ENCODE data around the gene USP20. TPM values are rescaled to one million over a fixed set of nuclear protein-coding genes. Genes with fewer than 3 reads are reported as not detected.

The USP20 gene
- total RNA-seq, 1 donor from 2014 or later: 39.2 TPM

DNA sequence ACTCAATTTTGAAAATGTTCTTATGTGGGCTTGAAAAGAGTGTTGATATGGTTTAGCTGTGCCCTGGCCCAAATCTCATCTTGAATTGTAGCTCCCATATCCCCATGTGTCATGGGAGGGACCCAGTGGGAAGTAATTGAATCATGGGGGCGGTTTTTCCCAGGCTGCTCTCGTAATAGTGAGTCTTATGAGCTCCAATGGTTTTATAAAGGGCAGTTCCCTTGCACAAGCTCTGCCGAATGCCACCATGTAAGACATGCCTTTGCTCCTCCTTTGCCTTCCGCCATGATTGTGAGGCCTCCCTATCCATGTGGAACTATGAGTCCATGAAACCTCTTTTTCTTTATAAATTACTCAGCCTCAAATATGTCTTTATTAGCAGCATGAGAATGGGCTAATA lies 71.0 kb downstream of the USP20 start:
- no peak for TF ChIP-seq CTCF (conservative IDR thresholded peaks at IDR 0.05)
- no peak overlapping the region for H3K27ac Mint-ChIP-seq
- H3K36me3 Mint-ChIP-seq: peaks cover 36% of the 10 kb centered on the region
- H3K4me1 Mint-ChIP-seq (ENCODE audit: unreplicated experiment): peaks cover 23% of the 10 kb centered on the region
- DNase-seq (ENCODE audit: extremely low spot score, unreplicated experiment): no peak
- no peaks in the 10 kb centered on the region for H3K9me3 Mint-ChIP-seq
- no peak overlapping the region for H3K4me3 Mint-ChIP-seq
- H3K27me3 Mint-ChIP-seq: no peaks in the 10 kb centered on the region

GRCh38 chr9:129907201-129907600 lies 71.9 kb downstream of the USP20 start:
- H3K9me3 Mint-ChIP-seq: no peaks in the 10 kb centered on the region

DNA sequence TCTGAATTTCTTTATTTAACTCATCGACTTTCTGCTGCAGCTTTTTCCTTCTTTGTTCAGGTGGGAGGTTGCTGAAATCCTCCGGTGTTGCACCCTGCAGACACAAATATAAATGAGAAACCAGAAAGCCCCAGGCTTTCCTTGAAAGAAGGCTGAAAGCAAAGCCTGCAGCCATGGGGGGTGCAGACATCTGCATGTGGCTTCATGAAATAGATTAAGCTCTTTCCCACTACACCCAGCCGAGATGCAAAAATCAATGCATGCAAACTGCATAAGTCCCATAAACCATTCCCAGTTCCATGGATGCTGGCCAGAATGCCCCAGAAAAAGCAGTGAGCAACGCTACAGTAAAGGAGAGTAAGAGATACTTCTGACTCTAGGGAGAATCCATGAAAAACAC lies 73.6 kb downstream of the USP20 start:
- no peak for TF ChIP-seq CTCF (conservative IDR thresholded peaks at IDR 0.05)

More at GRCh38 chr9:129907201-129907600, 71.9 kb downstream of the USP20 start:
- no peak for TF ChIP-seq CTCF (conservative IDR thresholded peaks at IDR 0.05)
- peaks cover 32% of the 10 kb centered on the region for H3K36me3 Mint-ChIP-seq
- no peak for DNase-seq (ENCODE audit: extremely low spot score, unreplicated experiment)
- H3K27ac Mint-ChIP-seq: peak overlapping the region; percentile 35
- no peaks in the 10 kb centered on the region for H3K27me3 Mint-ChIP-seq
- H3K4me1 Mint-ChIP-seq (ENCODE audit: unreplicated experiment): peaks cover 23% of the 10 kb centered on the region
- H3K4me3 Mint-ChIP-seq: no peak overlapping the region

DNA sequence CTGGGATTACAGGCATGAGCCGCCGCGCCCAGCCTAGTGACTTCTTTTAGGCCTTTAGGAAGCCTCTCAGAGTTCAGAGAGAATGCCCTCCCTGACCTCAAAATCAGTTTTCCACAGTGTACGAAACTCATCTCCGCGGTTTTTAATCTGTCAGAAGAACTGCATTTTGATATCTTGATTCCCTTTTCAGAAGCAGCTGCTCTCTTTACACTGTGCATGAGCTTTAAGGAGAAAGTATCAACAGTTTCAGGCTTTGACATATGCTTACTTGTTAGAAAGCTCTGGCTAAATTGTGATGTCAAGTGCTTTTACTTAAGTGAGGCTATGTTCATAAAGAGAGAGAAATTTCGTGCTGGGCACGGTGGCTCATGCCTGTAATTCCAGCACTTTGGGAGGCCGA lies 74.6 kb downstream of the USP20 start:
- peaks cover 23% of the 10 kb centered on the region for H3K4me1 Mint-ChIP-seq (ENCODE audit: unreplicated experiment)
- TF ChIP-seq CTCF (conservative IDR thresholded peaks at IDR 0.05): no peak
- H3K36me3 Mint-ChIP-seq: peaks cover 29% of the 10 kb centered on the region
- no peak for DNase-seq (ENCODE audit: extremely low spot score, unreplicated experiment)
- no peaks in the 10 kb centered on the region for H3K9me3 Mint-ChIP-seq
- H3K4me3 Mint-ChIP-seq: no peak overlapping the region
- peak overlapping the region; percentile 74 for H3K27ac Mint-ChIP-seq
- no peaks in the 10 kb centered on the region for H3K27me3 Mint-ChIP-seq

More for the DNA sequence above, 73.6 kb downstream of the USP20 start:
- Mint-ChIP-seq H3K36me3 (peaks cover 32% of the 10 kb centered on the region), H3K27ac (peak overlapping the region; percentile 74), H3K27me3 (no peaks in the 10 kb centered on the region), H3K4me1 (ENCODE audit: unreplicated experiment) (peaks cover 23% of the 10 kb centered on the region), H3K9me3 (no peaks in the 10 kb centered on the region), H3K4me3 (no peak overlapping the region)
- no peak for DNase-seq (ENCODE audit: extremely low spot score, unreplicated experiment)

DNA sequence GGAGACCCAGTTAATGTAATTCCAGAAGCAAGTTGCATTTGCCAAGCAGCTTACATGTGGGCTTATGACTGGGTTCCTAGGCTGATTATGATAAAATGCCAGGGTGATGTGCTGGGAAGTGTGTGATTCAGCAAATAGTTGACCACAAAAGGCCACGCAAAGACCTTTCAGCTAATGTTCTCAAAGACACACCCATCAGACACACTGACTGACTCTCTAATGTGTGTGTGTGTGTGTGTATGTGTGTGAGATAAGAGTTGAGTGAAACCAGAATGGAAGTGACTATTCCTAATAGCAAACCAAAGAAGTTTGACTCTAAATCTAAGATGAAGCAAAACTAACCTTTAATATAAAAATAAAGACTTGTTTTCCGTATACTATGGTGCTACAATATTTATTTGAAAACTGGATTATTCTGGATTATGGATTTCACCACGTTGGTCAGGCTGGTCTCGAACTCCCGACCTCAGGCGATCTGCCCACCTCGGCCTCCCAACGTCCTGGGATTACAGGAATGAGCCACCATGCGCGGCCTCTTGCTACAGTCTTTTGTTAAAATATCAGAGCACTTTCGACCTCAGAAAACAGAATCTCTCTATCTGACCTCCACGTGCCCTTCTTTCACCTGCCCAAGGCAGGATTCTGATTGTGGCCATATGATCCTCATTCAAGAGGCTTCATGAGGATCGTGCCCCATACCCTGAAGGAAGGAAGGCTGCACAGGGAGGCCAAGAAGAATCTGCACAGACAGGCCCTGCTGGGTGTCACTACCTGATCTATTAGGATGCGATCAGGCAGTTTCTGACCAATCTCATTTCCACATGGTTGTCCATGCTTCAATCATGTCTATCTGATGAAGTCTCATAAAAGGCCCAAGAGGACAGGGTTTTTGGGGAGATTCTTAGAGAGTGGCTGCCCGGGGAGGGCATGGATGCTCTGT lies 75.6 kb downstream of the USP20 start:
- Mint-ChIP-seq H3K9me3 (no peaks in the 10 kb centered on the region), H3K27me3 (no peaks in the 10 kb centered on the region), H3K27ac (peak overlapping the region; percentile 98), H3K4me3 (peak overlapping the region; percentile 59), H3K36me3 (peaks cover 21% of the 10 kb centered on the region), H3K4me1 (ENCODE audit: unreplicated experiment) (peaks cover 23% of the 10 kb centered on the region)
- TF ChIP-seq CTCF (conservative IDR thresholded peaks at IDR 0.05): no peak
- no peak for DNase-seq (ENCODE audit: extremely low spot score, unreplicated experiment)
